Stimulated activated CD4-positive, alpha-beta T cell treated with anti-CD3 and anti-CD28 coated beads, Interleukin-4, amount 100 ng/mL, for 24 hours (primary cell): ENCODE results near the gene GPR148.

ENCODE experiments used
- DNase-seq: peaks from one replicate; pipeline ENCODE4 v3.0.0-alpha.2; 2020

The GPR148 gene

DNA sequence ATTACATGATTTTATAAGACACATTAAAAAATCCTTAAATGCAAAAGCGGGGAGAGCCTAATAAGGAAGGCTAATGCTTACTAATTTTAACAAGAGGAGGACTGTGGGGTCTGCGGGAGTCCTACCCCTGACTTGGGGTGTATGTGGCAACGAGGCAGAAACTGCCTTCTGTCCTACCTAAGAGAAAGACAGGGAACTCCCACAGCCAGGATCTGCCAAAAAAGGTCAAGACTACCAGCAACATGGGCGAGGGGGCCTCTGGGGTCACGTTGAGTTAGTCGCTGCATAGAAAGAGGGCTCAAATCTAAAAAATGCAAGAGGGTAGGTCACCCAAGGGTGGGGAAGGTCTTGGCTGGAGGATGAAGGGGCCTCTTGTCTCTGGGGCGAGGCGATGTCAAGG lies 25.9 kb downstream of the GPR148 start:
- DNase-seq = no peak

DNA sequence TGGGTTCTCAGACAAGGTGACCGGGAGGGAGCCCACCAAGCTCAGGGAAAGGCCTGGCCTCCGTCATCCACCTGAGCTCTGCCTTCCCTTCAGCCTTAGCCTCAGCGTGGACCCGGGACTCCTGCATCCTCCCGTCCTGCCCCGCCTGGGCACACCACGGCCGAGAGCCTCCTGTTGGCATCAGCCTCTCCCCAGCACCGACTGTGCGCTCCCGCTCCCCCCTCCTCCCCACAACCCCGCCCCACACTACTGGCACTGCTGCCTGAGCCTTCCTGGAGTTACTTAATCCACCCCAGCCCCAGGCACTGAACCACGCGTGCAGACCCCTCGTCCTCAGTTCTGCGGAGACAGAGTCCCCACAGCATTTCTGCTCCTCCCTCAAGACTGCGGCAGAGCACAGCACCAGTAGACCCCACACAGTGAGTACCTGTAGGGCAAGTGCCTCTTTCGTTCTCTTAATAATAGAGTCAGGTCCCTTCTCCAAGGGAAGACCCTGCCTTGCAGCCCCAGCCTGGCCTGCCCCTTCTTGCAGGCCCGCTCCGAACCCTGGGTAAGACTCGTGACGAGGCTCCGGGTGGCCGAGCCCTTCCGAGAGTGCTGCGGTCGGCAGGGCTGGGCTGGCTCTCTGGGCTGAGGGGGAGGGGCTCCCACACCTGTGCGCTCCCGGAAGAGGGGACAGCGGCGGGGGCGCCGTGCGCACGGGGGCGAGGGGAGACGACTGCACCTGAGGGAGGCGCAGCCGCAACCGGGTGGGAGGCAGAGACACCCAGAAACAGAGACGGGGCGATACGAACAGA lies 26.6 kb downstream of the GPR148 start, which contains the start of gene AMER3:
AMER3 (plus strand) TSS at position 285 of the 797 bp plus-strand sequence. CDS start 6,533 bp downstream, outside the sequence.
- no peak for DNase-seq

DNA sequence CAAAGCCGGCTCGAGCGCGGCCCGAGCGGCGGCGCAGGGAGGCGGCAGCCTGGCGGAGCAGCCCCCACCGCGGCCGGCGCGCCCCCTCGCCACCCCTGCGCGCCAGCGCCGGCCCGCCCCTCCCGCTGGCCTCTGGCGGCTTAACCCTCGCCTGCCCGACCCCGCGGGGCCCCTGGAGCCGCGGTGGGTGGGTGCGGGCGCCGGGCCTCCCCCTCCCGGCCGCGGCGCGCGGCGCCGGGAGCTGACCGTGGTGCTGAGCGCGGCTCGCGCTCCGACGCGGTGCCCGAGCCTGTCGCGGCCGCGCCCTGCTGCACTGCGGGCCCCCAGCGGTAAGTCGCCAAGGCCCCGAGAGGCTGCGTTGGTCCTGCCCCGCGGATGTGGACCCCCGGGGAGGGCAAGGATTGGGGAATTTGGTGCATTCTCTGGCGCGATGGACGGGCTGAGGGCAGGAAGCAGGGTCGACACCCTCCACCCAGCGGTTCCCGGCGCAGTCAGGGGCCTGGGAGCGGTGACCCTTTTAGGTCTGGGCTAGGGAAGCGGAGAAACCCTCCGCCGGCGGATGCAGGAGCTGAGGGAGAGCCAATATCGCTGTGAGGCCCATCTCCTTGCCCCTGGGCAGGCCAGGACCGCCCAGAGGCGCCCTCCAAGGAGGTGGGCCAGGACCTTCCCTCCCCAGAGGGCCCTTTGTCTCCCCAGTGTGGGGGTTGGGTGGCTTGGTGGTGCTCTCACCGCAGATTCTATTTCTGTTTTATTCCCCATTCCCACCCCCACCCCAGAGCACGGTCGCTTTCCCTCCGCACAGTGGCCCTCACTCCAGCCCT lies 27.4 kb downstream of the GPR148 start:
- DNase-seq = no peak

DNA sequence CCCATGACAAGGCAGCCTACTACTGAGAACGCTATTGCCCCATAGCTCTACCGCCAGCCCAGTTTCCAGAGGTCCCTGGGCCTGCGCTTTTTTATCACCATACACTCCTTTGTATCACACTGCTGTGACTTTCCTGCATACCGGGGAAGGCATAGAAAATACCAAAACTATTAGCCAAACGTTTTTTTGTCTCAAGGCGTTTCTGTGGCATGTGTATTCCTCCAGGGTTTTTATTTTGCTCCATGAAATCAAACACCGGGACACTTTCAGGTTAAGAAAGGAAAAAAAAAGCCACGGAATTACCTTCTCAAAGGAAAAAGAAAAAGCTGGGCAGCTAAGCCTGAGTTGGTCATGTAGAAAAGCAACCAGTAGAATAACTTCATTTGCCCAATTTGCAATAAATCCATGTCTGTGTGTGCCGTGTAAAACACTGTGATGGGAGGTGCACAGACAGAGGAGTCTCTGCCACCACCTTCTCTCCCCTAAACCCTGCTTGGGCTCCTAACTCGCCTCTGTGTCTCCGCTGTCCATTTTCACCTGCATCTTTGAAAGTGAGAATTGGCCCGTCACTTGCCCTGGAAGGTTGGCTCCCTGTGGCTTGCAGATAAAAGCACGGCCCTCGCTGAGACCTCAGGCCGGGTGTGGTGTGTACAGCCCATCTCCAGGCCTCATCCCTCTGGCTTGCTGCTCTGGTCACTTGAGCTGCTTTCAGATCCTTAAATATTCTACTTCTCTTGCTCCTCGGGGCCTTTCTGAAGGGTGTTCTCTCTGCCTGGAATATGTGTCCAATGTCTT lies 28.2 kb downstream of the GPR148 start:
- DNase-seq = no peak

DNA sequence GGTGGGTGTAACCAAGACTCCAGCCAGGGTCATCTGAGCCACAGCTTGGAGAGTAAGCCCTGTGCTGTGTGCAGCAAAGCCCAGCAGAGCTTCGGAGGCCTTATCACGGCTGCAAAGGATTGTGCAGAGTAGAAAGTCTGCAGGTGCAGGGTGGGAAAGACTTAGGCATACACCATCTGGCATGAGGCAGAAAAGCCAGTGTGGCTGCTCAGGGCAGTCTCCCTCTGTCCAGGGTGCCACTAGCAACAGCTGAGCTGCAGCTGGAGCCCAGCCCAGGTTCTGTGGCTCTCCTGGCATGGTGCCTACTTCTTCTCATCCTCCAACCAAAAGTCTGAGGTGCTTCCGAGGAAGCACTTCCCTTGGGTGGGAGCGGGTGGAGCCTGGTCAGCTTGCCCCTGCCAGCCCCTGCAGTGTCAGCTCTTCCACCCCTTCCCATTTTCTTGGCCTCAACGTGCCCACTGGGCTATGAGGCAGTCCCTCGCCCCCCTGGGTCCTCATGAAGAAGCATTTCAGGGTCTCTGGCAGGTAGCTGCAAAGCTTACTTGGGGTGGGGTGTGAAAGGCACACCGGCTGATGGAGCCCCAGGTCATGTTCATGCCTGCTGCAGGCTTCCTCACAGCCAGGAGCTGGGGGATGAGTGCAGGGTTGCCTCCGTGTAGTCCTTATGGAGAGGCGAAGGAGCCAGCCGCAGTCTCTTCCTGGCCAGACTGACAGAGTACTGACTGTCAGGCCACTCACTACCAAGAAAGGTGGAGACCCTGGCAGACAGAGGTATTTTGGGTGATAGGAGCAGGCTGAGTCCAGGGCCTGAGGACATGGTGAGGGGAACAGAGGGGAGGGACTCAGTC lies 31.3 kb downstream of the GPR148 start:
- no peak for DNase-seq

DNA sequence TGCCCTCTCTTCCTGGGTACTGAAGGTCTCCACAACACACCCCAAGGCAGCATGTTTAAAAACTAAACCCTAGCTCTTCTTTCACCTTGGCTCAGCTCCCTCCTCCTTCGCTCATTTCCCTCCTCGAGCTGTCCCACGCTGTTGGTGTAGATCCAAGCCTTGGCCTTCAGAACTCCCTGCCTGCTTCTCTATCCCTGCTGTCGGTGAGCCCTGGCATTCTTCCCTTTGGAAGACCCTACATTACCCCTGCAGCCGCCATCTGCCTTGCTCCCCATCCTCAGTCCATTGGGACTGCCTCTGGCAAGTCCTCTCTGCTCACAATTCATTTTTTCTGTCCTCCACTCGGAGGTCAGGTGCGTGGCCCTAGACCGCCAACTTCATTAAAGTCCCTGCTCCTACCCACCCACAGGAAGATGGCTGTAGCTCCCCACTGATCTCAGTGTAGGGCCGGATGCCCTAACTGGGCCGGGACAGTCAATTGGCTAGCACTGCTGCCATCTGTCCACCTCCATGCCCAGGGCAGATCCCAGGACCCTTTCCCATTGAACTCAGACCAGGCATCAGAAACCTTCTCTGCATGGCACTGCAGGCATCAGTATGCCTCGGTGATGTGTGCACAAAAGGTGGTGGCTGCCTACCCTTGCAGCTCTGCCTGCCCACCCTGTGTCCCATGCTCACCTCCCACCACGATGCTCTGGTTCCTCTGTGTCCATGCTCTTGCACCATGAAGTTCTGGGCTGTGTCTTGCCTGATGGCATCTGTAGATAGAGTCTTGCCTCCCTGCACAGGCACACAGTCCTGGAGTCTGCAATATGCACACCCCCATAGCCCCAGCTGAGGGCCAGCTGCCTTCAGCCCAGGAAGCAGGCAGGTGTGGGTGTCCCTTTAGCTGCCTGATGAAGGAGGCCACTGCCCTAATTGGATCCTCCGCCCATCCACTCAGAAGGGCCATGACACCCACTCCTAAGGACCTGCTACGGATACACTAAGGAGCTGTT lies 32.2 kb downstream of the GPR148 start:
- no peak for DNase-seq

DNA sequence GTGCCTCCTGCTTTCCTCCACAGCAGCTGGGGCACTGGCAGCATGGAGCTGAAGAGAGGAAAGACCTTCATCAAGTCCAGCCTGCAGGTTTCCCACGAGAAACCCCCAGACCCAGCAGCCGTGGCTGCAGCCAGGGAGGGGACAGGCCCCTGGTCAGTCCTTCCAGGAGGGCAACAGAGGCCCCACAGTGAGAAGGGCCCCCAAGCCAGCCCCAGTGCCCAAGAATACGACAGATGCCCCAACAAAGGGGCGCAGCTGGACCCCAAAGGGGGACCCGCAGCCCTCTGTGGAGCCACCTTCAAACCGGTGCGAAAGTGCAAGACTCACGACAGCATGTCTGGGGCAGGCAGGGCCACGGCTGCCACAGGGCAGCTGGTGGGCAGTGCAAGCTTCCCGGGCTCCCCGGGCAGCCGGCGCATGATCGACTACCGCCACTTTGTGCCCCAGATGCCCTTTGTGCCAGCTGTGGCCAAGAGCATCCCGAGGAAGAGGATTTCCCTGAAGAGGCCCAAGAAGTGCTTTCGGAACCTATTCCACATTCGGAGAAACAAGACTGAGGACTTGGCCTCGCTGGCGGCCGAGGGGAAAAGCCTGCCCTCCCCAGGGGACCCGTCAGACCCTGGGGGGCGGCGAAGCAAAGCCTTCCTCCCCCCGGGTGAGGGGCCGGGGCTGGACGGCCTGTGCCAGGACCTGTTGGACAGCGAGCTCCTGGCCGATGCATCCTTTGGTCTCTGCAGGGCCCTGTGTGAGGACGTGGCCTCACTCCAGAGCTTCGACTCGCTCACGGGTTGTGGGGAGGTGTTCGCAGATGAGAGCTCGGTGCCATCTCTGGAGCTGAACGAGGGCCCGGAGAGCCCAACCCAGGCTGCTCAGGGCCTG lies 33.4 kb downstream of the GPR148 start:
- no peak for DNase-seq

DNA sequence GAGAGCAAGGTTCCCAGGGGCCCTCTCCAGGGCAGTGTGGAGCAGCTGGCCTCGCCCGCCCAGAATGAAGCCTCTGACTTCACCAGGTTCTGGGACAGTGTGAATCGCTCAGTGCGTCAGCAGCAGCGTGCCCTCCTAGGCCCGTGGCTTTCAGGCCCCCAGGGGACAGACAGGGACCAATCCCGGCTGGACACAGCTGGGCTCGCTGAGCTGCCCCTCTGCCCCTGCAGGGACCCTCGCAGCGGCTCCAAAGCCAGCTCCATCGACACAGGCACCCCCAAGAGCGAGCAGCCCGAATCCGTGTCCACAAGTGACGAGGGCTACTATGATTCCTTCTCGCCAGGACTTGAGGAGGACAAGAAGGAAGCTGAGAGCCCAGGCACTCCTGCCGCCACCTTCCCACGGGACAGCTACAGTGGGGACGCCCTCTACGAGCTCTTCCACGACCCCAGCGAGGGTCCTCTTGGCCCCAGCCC lies 34.1 kb downstream of the GPR148 start:
- no peak for DNase-seq

DNA sequence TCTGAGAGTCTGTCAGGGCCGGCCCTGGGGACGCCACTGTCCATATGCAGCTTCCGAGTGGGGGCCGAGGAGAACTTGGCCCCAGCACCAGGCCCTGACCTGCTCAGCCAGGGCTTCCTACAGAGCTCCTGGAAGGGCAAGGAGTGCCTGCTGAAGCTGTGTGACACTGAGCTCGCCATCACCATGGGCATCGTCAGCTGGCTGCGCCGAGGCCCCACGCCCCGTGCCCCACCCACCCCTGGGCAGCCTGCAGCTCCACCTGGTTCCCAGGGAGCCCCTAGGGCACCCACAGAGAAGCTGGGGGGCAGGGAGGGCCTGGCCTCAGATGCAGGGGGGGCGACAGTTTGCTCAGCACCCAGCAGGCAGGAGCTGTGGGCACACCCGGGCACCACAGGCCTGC lies 34.5 kb downstream of the GPR148 start:
- DNase-seq = no peak

DNA sequence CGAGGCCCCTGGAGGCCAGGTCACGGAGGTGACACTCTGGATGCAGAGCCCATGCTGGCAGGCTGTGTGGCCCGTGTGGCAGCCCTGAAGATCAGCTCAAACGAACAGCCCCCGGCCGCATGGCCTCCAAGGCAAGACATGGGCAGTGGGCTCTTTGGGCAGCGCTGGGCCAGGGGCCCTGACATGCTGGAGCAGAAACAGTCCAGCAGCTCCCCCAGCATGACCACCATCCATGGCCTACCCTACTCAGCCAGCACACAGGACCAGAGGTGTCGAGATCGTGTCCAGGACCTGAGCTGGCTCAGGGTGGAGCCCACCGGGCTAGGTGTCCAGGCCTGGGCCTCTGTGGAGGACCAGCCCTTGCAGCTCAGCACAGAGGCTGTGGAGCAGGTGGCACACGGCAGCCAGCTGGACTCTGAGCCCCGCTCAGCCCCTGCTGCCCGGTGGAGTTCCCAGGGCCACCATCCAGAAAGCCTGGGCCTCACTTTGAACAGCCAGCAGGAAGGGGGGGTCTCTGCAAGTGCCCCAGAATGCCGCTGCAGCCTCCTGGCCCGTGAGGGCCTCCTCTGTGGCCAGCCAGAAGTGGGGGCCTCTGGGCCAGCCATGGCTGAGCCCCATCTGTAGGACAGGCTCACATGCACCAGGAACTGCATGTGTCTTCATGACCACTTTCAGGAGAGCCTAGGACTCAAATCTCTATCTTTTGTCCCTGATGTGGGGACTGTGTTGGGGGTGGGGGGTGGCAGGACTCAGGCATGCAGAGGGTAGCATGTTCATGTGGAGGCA lies 35.4 kb downstream of the GPR148 start:
- DNase-seq = no peak

DNA sequence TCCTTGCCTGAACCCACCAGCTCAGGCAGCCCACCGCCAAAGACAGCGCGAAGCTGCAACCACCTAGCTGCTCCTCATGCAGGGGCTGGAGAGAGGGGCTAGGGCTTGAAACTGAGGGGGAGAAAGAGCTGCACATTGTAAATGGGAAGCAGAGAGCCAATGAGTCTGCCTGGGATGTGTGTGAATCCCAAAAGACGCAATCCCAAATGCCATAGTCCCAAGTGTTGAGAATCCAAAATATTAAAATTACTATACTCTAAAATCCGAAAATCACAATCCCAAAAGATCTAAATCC lies 35.9 kb downstream of the GPR148 start:
- no peak for DNase-seq

DNA sequence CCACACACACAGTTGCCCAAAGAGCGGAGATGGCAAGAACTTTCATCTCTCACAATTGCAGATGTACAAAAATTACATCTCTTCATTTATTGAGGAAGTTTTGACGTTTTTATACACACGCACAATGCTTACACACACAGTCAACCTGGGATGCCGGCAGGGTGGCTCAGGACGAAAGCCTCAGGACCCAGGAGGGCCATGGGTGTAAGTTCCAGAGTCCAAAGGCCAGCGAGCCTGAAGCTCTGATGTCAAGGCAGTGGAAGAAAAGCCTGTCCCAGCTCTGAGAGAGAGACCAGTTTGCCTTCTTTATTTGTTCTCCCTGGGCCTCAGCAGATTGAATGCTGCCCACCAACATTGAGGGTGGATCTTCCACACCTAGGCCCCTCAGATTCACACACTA lies 36.6 kb downstream of the GPR148 start:
- DNase-seq = no peak

DNA sequence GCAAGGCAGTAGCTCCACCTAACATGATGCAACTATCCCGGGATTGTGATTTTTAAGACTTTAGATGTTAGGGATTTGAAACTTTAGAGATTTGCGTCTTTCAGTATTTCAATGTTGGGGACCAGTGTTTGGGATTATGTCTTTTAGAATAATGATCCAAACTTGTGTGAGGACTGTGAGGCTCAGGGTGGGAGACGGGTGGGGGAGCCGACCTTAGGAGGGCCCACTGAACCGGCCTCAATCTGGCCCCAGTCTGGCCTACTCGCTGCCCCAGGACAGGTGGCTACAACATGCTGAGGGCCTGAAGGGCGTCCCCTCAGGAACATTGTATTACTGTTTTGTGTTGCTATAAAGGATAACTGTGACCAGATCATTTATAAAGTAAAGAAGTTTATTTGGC lies 37.2 kb downstream of the GPR148 start:
- no peak for DNase-seq

DNA sequence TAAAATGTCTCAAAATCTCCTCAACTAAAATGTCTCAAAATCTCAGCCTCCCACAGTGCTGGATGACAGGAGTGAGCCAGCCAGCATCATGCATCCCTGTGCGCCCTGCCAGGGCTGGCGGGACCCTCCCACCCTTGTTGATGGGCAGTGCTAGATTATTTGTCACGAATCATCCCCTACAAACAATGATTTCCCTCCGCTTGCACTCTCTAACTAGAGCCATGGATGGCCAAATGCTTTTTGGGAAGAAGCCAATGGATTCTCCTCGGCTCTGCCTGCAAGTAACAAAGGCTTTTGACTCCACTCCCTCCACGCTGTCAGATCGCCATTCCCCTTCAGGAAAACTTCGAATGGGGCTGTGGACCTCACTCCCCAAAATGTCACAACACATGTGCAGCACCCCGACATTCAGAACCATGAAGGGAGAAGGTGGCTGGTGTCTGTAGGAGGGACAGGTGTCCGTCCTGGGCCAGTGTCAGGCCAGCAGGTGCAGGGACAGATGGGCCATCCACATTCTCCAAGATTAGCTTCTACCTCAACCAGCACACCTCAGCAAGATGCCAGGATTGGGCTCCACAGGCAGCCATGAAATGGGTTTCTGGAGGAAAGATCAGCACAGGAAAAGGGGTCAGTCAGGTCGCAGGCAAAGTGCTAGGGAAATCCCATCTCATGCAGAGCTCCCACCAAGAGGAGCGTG lies 38.0 kb downstream of the GPR148 start:
- no peak for DNase-seq

DNA sequence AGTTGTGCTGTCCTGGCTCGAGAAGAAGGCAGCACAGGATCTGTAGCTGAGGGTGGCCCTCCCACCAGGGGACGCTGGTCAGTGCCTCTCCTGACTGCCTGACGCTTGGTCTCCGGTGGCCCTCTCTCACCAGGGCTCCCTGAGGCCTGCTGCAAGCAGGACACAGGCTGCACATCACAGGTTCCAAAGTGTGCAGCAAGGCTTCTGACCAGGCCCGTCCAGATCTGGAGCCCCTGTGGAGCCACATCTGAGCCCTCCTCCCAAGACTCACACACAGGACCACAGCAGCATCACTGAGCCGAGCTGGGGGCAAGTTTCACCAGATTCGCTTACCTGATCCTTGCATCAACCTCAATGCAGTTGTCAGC lies 38.5 kb downstream of the GPR148 start:
- no peak for DNase-seq

DNA sequence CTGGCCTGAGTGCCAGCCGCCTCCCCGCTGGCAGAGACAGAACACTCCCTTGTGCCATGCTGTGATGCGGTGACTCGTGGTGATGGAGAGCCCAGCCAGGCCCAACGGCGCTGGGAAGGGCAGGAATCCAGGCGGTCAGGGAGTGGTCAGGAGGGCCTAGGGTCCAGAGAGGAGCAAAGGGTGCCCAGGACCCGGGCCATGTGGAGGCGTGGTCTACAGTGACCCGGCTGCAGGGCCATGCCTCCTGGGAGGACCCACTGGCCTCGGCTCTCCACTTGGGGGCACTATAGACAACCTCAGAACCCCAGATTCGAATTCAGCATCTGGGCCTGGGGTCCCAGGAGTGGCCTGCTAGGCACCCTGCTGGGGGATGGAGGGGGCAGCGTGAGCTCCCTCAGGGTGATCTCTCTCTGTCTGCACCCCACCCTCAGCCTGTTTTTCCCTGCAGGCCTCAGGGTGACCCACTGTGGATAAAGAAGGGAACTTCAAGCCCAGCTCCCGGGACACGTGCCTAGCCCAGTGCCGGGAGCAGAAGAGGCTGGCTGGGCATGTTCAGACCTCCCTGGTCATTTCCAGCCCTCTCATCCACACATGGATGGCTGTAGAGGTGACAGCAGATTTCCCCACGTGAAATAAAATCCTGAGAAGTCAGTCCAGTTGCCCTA lies 39.5 kb downstream of the GPR148 start:
- no peak for DNase-seq

DNA sequence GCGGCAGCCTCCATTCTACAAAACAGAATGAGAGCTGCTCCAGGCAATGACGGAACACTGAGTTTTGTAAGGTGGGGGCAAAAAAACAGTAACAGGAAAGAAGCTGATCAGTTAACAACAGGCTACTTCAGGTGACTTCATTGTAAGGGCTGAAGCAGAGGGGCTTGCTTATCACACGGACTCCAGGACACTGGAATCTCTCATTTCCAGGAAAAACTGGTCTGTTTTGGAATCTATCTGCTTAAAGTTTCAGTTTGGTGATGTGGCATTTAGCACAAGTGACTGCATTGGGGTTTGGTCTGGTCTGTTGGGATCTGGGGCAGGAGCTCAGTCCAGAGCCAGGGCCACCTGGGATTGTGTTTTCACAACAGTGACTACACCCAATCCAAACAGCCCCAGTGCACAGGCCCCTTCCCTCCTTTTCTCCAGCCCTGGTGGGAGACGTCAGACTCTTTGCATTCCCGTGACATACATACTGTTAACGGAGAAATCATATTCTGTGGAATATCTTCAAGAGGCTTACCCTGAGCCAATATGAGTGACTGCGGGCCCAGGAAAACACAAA lies 40.6 kb downstream of the GPR148 start:
- no peak for DNase-seq

DNA sequence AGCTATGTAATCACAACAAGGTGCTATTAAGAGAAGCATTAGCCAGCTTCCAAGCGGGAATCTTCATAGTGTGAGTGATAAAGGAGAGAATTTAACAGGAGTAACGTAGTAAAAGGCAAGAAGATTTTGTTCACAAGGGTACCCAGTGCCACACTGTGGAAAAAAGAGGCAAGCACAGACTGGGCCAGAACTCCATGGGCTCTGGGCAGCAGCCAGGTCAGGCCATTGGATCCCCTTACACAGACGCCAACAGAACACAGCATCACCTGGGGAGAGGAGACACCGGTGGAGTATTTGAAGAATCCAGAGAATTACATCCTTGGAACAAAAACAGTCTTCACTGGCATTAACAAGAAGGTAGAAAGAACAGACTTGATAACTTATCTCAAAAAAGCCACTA lies 47.7 kb downstream of the GPR148 start:
- no peak for DNase-seq
